Hepatocyte (in vitro differentiated cells): Measurements from ENCODE around the gene FSD2. TPM values are rescaled to one million over a fixed set of nuclear protein-coding genes. Genes with fewer than 3 reads are reported as not detected.

Experiments used
- DNase-seq: peaks from one replicate; pipeline ENCODE4 v3.0.0-alpha.2; 2016; ENCODE audit warnings: low spot score
- H2AFZ ChIP-seq: fragments of 200-600 bp; sonication (generic); 2 replicates; pipeline ENCODE4 v1.6.0; 2016; ENCODE audit warnings: antibody characterized with exemption, mild to moderate bottlenecking
- H3K27ac ChIP-seq: fragments of 200-600 bp; sonication (generic); 2 replicates; pipeline ENCODE4 v1.5.1; 2016; ENCODE audit warnings: mild to moderate bottlenecking
- H3K27me3 ChIP-seq: fragments of 200-600 bp; sonication (generic); 2 replicates; pipeline ENCODE4 v1.6.1; 2016
- H3K36me3 ChIP-seq: fragments of 200-600 bp; sonication (generic); replicated peaks from 2 replicates; pipeline ENCODE4 v1.5.1; 2016; ENCODE audit warnings: low read depth; ENCODE audit not compliant: insufficient read depth
- H3K4me1 ChIP-seq: fragments of 200-600 bp; sonication (generic); 2 replicates; pipeline ENCODE4 v1.5.1; 2016; ENCODE audit warnings: mild to moderate bottlenecking, moderate library complexity; ENCODE audit not compliant: insufficient read depth
- H3K4me2 ChIP-seq: fragments of 200-600 bp; sonication (generic); 2 replicates; pipeline ENCODE4 v1.6.0; 2016
- H3K4me3 ChIP-seq: fragments of 200-600 bp; sonication (generic); 2 replicates; pipeline ENCODE4 v1.5.1; 2016; ENCODE audit warnings: mild to moderate bottlenecking
- H3K79me2 ChIP-seq: fragments of 200-600 bp; sonication (generic); 2 replicates; pipeline ENCODE4 v1.6.0; 2017; ENCODE audit warnings: mild to moderate bottlenecking
- H3K9me2 ChIP-seq: fragments of 200-600 bp; sonication (generic); replicated peaks from 2 replicates; pipeline ENCODE4 v1.6.0; 2017; ENCODE audit warnings: mild to moderate bottlenecking; ENCODE audit not compliant: insufficient read depth
- H3K9me3 ChIP-seq: fragments of 200-600 bp; sonication (generic); 2 replicates; pipeline ENCODE4 v1.5.1; 2016; ENCODE audit warnings: low read depth, mild to moderate bottlenecking
- H4K20me1 ChIP-seq: fragments of 200-600 bp; sonication (generic); 2 replicates; pipeline ENCODE4 v1.6.0; 2016; ENCODE audit warnings: mild to moderate bottlenecking; ENCODE audit not compliant: insufficient read depth, poor library complexity, severe bottlenecking
- CTCF ChIP-seq: fragments of 200-600 bp; sonication (generic); IDR thresholded peaks from 2 replicates; pipeline ENCODE4 v1.5.1; 2016; ENCODE audit warnings: antibody characterized with exemption, mild to moderate bottlenecking; ENCODE audit not compliant: poor library complexity
- EZH2 ChIP-seq: fragments of 200-600 bp; sonication (generic); IDR thresholded peaks from 2 replicates; pipeline ENCODE4 v1.6.1; 2016; ENCODE audit warnings: antibody characterized with exemption, mild to moderate bottlenecking, borderline replicate concordance
- EZH2phosphoT487 ChIP-seq: fragments of 200-600 bp; sonication (generic); IDR thresholded peaks from one replicate; pipeline ENCODE4 v1.6.1; 2018; ENCODE audit warnings: antibody characterized with exemption, mild to moderate bottlenecking, low read depth, moderate library complexity; ENCODE audit not compliant: unreplicated experiment, severe bottlenecking
- WGBS: methylation state at CpG from one replicate; pipeline ENCODE4 v1.1.6; 2016; ENCODE audit warnings: low lambda C conversion rate; ENCODE audit errors: missing lambda C conversion rate; 5-methylcytosine and 5-hydroxymethylcytosine counted together
- polyA plus RNA-seq: library from polyadenylated mRNA; unstranded; fragments of >200 nt; fragmentation: Nextera tagmentation; extraction: Ambion mirVana; gene quantifications from 2 replicates; pipeline ENCODE4 v1.2.1, GENCODE V29; 2016
- total RNA-seq: library from RNA; depleted of rRNA; stranded (reverse); fragments of >200 nt; gene quantifications from 2 replicates; pipeline ENCODE4 v1.2.3, GENCODE V29; 2014

Gene FSD2
- total and polyA plus RNA-seq, 2 experiments from 2014 or later, result 0.06 TPM; not detected in 1

GRCh38 chr15:82820128-82820527 lies 14.3 kb upstream of the FSD2 start:
- Histone ChIP-seq H3K4me2 (no peak overlapping the region), H4K20me1 (peaks cover 8% of the 10 kb centered on the region), H3K36me3 (peaks cover 4% of the 10 kb centered on the region), H3K9me2 (no peaks in the 10 kb centered on the region), H3K79me2 (peaks cover 14% of the 10 kb centered on the region), H3K27ac (no peak overlapping the region), H3K4me1 (no peaks in the 10 kb centered on the region), H3K27me3 (no peaks in the 10 kb centered on the region), H3K9me3 (peaks cover 3% of the 10 kb centered on the region), H2AFZ (no peak overlapping the region), H3K4me3 (no peak overlapping the region)
- TF ChIP-seq CTCF (no peak), EZH2phosphoT487 (no peak), EZH2 (no peak)
- DNase-seq, result no peak

- 85% methylated on average over 4 of the region's 4 CpGs for WGBS
Observed at GRCh38 chr15:82812994-82813393, 7.1 kb upstream of the FSD2 start.

GRCh38 chr15:82810890-82811426 lies 5.1 kb upstream of the FSD2 start:
- Histone ChIP-seq H3K9me2 (no peaks in the 10 kb centered on the region), H3K4me2 (peak overlapping the region; percentile 75), H3K27me3 (no peaks in the 10 kb centered on the region), H3K36me3 (no peaks in the 10 kb centered on the region), H3K4me1 (peaks cover 8% of the 10 kb centered on the region), H4K20me1 (peaks cover 25% of the 10 kb centered on the region), H3K4me3 (peak overlapping the region; percentile 59), H3K79me2 (peaks cover 49% of the 10 kb centered on the region), H2AFZ (peak overlapping the region; percentile 64), H3K9me3 (no peaks in the 10 kb centered on the region), H3K27ac (peak overlapping the region; percentile 99)
- no peak for TF ChIP-seq EZH2
- no peak for TF ChIP-seq CTCF
- no peak for TF ChIP-seq EZH2phosphoT487
- WGBS, result 19% methylated on average over 6 of the region's 6 CpGs
- no peak for DNase-seq

More at GRCh38 chr15:82812994-82813393, 7.1 kb upstream of the FSD2 start:
- Histone ChIP-seq H3K4me3 (no peak overlapping the region), H3K9me3 (no peaks in the 10 kb centered on the region), H3K9me2 (no peaks in the 10 kb centered on the region), H3K36me3 (no peaks in the 10 kb centered on the region), H3K4me2 (no peak overlapping the region), H2AFZ (no peak overlapping the region), H3K27ac (no peak overlapping the region), H3K79me2 (peaks cover 55% of the 10 kb centered on the region), H3K27me3 (no peaks in the 10 kb centered on the region), H4K20me1 (peaks cover 31% of the 10 kb centered on the region), H3K4me1 (peaks cover 8% of the 10 kb centered on the region)
- DNase-seq, result no peak
- no peak for TF ChIP-seq EZH2
- no peak for TF ChIP-seq EZH2phosphoT487
- TF ChIP-seq CTCF, result no peak
